ENCODE measurements around the gene SPARC.

SPARC gene

DNA sequence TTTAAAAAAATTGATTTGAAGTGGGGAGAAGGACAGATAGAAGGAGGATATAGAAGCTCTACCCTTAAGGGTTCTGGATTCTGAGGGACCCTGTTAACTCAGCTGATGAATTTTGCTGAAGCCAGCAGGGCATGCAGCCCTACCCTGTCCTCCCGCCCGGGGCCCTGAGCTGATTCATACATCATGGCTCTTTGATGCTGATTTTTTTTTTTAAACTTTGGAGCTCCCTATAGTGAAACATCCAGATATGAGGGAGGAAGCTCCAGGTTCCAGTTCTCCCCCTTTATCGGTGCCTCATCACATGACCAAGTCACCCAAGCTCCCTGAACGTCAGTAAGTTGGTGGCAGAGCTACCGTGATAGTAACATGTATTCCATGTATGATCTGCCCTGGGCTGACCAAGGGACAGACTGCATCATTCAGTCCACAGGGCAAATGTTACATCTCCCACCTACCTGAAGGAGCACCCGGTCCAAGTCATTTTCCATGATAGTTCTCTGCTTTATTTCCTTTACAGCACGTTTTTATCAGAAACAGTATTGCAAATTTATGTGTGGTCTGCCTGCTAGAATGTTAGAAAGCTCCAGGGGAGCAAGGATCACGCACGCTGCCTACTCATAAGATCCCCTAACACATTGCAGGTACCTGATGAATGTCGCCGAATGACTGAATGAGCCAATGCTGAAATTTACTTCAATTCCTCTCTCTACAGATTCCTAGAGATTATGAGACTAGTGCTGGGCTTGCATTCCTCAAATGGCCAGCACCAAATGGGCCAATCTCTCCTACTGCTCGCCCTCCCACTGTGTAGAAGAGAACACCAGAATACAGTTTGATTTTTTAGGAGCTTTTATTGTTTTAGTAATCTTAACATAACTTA, 25.9 kb downstream of the SPARC start:
- no peak for DNase-seq (ENCODE audit: low spot score)

DNA sequence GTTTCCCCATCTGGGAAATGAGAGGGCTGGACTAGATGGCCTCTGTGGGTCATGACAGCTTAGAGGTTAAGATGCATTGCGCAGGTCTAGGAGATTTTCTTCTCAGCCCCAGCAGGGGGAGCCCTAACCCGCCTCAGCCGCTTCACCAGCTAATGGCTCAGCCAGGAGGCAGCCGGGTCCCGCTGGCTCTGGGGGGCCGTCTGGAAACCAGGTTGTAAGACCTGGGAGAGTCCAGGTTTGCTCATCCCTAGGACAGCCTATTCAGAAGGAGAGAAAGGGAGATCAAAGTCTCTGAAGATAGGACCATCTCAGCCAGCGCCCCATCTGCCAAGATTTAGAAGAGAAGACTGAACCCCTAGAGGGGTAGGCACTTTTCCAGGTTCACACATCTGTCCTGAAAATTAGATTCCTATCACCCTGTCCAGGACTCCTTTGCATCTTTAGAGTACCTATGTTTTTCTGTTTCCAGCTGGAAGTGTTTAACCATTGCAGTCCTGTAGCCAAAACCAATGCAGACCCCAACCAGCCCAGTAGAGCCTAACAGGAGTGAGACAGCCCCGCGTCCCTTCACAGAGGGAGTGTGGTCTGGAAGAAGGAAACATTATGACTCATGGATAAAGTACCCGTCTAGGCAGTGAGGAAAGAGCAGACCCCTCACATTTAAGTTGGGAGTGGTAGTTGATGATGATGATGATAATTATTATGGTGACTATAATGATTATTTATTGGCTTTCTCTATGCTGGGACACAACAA, 27.5 kb downstream of the SPARC start:
- peak; percentile 86 for DNase-seq (ENCODE audit: low spot score)

DNA sequence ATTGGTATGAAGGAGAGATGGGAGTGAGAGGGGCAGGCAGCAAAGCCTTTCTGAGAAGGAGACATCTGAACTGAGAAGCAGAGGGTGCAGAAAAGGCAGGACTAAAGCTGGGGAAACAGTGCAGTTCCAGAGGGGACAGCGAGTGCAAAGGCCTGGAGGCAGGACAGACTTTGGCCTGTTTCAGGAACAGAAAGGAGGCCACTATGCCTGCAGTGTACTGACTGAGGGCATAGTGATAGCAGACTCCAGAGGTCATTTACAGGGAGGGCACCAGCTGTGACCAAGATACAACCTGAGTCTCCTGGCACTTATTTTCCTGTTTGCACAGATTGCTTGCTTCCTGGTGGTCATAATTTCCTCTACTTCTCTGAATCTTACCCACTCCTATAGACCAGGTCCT, 29.6 kb downstream of the SPARC start:
- DNase-seq (ENCODE audit: low spot score), result no peak

DNA sequence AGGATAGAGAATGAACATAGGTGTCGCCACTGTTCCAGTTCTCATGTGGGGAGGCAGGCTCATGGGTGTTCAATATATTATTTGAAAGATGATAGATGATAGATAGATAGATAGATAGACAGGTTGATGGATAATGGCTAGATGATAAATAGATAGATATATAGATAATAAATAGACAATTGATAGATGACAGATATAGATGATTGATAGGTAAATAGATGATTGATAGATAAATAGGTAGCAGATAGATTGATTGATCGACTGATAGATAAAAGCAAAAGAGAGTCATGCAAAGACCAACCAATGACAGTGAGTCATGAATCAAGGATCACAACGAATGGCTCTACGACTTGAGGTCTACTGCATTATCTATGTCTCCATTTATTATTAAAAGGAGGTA, 30.4 kb downstream of the SPARC start:
- DNase-seq (ENCODE audit: low spot score), result no peak

DNA sequence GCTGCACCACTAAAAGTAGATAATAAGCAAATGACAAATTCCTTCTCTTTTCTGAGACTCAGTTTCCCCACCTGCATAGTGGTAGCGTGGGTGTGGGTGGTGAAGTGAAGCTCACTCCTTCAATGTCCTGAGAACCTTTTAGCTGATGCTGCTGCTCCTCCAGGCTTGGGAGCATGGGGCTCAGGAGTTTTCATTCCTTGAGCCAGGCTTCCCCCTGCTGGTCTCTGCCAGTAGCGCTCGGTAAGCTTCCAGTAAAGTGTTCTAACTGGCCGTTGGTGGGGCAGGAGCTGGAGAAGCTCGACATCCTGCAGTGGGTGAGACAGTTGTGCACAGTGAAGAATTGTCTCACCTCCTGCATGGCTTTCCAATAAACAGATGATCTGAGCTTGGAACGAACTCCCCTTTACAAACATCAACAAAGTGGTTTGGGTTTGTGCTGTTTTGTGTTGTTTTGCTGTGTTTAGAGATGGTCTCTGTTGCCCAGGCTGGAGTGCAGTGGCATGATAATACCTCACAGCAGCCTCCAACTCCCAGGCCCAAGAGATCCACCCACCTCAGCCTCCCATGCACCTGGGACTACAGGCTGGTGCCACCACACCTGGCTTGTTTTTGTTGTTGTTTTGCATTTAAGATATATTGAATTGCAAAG, 34.6 kb downstream of the SPARC start:
- peak; percentile 87 for DNase-seq (ENCODE audit: low spot score)

DNA sequence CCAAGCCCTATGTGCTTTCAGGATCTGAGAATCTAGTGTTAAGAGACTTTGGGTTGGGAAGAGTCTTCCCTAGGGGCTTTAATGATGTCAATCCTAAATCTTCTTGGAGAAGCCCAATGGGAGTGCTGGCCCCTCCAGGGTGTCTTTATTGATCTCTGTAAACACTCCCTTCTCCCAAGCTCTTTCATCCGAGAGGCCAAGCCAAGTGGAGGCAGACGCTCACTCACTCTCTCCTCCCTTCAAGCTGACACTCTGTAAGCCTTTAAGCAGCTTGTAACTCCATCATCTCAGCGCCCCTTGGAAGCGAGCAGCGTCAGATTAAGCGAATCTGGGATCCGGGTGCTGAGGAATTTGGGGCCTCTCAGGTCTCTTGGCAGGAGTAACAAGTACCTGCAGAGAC, 37.7 kb downstream of the SPARC start:
- DNase-seq (ENCODE audit: low spot score), result no peak

DNA sequence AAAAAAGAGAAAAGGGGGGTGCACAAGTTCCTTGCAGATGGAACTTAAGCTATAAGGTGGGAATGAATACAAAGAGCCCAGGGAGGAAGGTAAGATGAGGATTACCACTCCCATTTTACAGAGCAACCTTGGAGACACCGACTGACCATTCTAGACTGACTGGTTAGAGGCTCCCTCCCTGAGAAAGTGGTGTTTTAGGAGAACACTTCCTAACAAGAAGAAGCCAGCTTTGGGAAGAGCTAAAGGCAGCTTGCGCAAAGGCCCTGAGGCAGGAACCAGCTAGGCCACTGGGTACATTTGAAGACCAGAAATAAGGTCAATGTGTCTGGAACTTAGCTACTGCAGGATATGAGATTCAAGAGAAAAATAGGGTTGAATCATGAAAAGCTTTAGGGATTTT, 38.6 kb downstream of the SPARC start:
- no peak for DNase-seq (ENCODE audit: low spot score)

DNA sequence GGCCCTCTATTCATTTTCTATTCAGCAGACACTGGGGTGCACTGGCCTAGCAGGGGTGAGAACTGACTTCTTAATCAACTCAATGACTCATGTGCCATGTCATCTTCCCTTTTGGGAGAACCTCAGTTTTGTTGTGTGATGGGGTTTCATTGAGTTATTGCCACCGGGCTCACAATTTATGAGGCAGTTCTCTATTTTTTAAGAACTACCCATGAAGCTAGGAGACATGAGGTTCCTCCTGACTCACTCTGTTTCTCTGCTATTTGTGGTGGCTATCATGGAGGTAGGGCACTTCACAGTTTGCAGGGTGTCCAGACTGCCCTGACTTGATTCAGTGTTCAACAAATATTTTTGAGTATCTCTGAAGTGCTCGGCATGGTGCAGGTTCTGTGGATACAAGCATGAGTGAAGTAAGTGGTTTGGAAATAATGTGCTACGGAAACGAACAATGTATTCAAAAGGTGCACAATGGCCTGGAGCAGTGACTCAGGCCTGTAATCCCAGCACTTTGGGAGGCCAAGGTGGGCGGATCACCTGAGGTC, 39.3 kb downstream of the SPARC start:
- DNase-seq (ENCODE audit: low spot score), result no peak

DNA sequence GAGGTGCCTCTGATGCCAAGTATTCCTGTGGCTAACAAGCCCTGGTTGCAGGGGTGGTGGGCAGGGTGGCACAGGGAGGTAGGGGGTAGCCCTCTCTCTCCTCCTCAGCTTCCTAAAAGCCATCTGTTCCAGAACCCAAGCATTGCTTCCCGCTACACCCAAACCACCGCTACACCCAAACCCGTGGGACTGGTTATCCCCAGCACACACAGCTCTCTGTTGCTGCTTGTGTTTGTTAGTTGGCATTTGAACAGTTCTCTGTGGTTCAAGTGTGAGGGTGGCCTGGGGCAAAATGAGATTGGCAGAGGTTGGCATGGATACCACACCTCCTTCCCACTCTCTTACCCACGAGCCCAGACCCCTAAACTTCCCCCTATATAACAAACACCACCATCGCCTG, 40.4 kb downstream of the SPARC start:
- no peak for DNase-seq (ENCODE audit: low spot score)

DNA sequence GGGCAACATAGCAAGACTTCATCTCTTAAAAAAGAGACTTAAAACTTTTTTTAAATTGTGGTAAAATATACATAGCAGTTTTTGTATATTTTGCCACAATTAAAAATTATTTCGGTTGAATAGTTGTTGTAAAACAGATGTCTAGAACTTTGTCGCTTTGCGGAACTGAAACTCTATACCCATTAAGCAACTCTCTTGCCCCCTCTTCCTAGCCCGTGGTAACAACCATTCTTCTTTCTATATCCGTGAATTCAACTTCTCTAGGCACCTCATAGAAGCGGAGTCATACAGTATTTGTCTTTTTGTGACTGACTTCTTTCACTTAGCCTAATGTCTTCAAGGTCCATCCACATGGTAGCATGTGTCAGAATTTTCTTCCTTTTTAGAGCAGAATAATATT, 43.3 kb downstream of the SPARC start:
- no peak for DNase-seq (ENCODE audit: low spot score)

DNA sequence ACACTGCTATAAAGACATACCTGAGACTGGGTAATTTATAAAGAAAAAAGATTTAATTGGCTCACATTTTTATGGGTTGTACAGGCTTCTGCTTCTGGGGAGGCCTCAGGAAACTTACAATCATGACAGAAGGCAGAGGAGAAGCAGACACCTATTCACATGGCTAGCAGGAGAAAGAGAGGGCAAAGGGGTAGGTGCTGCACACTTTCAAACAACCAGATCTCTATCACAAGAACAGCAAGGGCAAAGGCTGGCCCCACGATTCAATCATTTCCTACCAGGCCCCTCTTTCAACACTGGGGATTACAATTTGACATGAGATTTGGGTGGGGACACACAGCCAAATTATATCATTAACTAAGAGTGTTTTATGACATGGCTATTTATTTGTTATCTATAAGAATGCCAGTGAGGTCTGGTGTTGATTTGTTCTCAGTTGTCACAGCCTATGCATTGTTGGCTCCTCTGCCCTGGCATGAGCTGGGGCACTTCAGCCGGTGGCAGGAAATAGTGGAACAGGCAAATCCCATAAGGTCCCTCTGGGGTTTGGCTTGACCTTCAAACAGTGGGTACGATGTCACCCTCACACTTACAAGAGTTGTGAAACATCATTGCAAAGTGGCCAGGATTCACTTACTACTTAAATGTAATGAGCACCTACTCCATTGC, 44.1 kb downstream of the SPARC start:
- DNase-seq (ENCODE audit: low spot score), result no peak

DNA sequence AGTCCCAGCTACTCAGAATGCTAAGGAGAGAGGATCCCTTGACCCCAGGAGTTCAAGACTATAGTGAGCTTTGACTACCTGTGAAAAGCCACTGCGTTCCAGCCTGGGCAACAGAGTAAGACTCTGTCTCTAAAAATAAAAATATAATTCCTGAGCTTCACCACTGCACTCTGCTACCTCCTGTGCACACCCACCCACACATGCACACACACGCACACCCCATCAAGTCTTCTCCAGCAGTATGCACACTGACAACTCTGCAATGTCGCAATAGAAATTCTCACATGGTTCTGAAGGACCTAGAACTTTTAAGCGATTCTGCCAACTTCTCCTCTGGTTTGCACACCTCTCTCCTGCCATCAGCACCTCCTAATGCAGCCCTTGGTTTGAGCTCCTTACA, 48.1 kb downstream of the SPARC start:
- no peak for DNase-seq (ENCODE audit: low spot score)

DNA sequence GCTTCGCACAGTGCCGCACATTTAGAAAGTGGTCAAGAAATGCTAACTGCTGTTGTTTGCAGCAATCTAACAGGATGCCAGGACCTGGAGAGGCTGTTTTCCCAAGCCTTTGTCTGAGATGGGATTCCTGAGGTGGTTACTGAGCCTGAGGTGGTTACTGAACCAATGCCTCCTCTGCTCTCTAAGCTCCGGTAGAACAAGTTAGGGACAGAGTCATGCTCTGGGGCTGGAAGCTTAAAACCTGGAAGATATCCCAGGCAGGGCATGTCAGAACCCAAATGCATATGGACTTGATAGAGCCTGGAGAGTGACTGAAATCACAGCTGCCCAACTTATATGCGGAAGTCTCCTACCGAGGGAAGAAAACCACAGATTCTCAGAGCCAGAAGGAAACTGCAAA, 49.0 kb downstream of the SPARC start:
- no peak for DNase-seq (ENCODE audit: low spot score)

DNA sequence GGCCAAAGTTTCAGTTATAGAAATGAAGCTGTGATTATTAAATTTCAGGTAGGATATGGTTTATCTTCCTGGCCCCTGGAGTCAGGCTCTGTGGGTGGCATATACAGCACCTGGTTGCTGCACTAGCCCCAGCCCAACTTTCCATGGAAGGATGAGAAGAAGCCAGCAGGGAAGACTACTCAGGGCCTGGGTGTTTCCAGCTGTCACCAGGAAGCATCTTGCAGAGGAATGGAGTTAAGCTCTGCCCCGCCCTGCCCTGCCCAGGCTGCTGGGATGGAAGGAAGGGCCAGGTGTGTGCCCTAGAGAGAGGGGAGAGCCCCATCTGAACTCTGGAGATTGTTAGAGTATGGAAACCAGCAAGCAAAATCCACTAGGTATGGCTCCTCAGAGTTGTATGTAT, 52.8 kb downstream of the SPARC start:
- no peak for DNase-seq (ENCODE audit: low spot score)

DNA sequence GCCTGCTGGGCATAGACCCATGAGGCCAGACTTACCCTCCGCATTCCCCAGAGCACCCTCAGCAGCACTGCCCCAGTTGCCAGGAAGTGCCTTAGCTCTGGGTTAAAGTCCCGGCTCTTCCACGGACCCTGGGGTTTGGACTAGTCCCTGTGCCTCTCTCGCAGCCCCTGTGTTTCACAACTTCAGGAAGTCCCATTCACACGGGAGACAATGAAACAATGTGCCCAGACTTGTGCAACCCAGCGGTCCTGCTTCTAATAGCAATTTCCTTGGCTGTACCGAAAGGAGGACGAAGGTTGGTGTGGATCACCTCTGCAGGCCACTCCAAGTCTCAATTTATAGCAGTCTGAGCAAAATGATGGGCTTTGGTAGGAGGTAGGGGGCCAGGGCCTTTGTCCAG, 53.8 kb downstream of the SPARC start:
- no peak for DNase-seq (ENCODE audit: low spot score)

DNA sequence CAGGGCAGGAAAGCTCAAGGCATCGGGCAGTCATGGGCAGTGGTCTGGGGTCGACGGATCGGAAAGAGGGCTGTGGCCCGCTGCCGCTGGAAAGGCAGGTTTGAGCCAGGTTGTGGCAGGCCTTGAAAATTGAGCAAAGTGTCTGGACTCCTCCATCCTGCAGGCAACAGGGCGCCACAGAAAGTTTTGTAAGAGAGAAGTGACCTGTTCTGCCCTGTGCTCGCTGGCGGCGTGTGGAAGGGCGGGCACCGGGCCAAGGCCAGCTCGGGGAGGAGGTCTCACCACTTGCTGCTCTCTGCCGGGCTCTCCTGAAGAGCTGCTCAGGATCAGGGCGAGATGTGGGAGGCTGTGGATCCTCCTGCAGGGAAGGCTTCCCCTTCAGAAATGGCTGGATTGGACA, 54.2 kb downstream of the SPARC start:
- DNase-seq (ENCODE audit: low spot score), result no peak

DNA sequence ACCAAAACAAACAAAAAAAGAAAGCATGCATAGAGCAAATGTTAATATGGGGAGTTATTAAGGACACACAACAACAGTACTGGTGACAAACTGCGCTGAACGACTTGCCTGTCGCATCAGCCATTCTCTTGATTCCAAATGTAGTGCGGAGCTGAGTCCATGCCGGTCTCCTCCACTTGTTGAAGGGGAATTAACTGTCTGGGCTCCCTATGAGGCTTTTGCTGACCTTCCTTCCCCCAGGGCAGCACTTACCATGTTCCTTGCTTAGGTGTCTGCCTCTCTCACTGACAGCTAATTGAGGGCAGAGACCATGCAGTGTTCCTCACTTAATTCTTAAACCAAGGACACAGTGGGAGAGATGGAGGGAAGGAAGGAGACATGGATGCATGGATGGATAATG, 54.8 kb downstream of the SPARC start:
- no peak for DNase-seq (ENCODE audit: low spot score)

DNA sequence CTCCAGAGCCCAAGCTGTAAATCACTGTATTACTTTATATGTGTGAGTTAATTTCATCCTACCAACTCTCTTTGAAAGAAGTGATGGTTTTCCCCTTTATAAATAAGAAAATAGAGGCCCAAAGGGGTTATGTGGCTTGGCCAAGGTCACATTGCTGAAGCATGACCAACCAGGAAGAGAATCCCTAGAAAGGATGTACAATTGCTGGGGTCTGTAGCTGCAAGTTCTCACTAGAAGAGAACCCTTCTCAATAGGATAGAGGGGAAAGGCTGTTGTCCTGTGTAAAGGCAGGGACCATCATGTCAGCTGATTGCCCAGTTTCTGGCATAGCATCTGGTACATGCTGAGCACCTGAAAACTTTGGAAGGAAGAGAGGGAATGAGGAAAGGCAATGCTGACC, 56.6 kb downstream of the SPARC start:
- no peak for DNase-seq (ENCODE audit: low spot score)

DNA sequence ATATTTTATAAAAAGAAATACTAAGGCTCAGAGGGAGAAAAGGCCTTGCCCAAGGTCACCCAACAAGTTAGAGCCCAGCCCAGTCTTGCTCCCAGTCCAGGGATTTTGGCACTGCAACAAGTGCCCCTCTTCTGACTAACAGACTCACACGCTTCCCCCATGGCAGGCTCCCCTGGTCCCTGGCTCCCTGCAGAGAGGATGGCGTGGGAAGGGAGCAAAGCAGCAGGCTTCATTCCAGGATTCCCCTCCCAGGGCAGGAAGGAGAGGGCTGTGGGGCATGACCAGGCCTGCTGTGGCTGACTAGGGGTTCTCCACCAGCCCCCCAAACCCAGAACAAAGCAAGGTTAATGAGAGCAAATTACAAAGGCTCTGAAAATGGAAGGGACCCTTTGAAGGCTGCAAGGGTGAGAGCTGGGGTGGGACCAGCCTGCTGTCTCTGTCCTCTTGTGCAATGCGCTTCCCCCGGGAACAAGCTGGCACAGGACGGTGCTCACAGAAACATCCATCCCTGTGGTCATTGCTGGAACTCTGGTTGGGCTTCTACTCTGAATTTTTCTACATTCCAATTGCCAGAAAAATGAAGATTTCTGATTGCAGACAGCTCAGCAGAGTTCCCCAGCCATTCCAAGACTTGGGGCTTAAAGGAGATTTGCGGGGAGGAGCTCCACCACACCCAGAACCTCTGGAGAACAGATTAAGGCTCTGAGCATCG, 58.4 kb downstream of the SPARC start:
- DNase-seq (ENCODE audit: low spot score), result no peak

DNA sequence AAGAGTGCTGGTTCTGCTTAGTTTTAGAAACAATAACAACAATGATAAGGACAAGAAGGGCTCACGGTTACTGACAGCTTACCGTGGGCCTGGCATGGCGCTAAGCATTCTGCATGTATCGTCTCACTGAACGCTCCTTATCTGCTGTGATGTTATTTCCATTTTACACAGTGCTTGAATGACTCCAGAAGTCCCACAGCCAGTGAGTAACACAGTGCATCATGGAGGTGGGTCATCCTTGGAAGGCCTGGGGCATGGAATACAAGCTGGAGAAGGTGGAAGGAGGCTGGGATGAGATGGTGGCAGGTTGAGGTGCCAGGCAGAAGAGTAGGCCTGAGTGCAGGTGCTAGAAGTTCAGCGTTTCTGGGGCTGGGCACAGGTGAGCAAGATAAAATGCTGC, 59.1 kb downstream of the SPARC start:
- DNase-seq (ENCODE audit: low spot score), result no peak

DNA sequence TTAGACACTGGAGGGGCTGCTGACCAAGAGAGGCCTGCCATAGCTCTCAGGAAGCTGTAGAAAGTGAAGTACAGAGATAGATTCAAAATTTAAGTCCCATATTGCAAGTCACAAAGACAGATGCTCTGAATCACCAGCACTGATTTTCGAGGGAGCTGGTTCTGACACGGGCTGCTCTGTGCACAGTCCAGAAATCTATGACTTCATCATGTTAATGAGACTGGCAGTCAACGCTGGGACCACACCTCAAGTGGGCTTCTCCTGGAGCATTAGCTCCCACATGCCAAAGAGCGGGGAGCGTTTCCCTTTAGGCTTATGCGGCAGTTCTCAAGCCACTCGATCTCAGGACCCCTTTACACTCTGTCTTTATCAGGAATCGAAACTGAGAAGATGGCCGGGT, 61.4 kb downstream of the SPARC start:
- DNase-seq (ENCODE audit: low spot score), result no peak

DNA sequence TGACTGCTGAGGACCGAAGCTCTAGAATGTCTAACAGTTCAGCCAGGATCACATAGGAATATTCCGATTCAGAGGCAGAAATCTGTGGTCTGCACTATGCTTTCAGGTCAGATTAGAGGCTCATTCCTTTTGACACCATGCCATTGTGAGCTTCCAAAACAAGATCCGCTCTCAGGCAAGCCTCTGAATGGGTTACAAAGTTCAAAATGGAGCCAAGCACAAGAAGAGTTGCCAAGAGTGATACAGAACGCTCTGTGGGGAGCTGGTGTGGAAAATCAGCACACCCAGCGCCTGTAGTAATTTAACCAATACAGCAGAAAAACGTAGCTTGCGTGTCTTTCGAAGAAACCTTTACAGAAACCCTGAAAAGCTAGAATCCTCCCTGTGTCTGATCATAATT, 62.2 kb downstream of the SPARC start:
- peak; percentile 10 for DNase-seq (ENCODE audit: low spot score)
